Amygdala (tissue), 56 donors: ENCODE measurements around the gene ADGRL4.
"Not testable (repeated sequence)": the region's sequence is repeated elsewhere in the genome, so short reads cannot be mapped to it uniquely, and the experiment has no call there.

Experiments used
- DNase-seq, 56 donors: peaks; one replicate each; lab custom pipeline; 2025; lab: John Stamatoyannopoulos, UW

Gene ADGRL4

GRCh38 chr1:78919150-78919549 is 87.4 kb downstream of the ADGRL4 start:
- no peak for DNase-seq

GRCh38 chr1:78918157-78918556 is 88.4 kb downstream of the ADGRL4 start:
- no peak for DNase-seq

GRCh38 chr1:78916986-78917385 is 89.5 kb downstream of the ADGRL4 start:
- no peak for DNase-seq

GRCh38 chr1:78913950-78914349 is 92.6 kb downstream of the ADGRL4 start:
- DNase-seq = no peak

- DNase-seq = no peak
These were observed 94.3 kb downstream of the ADGRL4 start for GRCh38 chr1:78911956-78912880.

- no peak for DNase-seq
These were observed 103.9 kb downstream of the ADGRL4 start for GRCh38 chr1:78902641-78903040.

- no peak for DNase-seq
These were observed 111.7 kb downstream of the ADGRL4 start for GRCh38 chr1:78894811-78895210.

- no peak for DNase-seq
These were observed 114.2 kb downstream of the ADGRL4 start for GRCh38 chr1:78892260-78892840.

GRCh38 chr1:78887458-78887857 is 119.1 kb downstream of the ADGRL4 start:
- DNase-seq = no peak

GRCh38 chr1:78884685-78885452 is 121.7 kb downstream of the ADGRL4 start:
- no peak for DNase-seq

- no peak for DNase-seq
These were observed 126.3 kb downstream of the ADGRL4 start for GRCh38 chr1:78880223-78880622.

GRCh38 chr1:78875986-78876385 is 130.5 kb downstream of the ADGRL4 start:
- DNase-seq = not testable (repeated sequence)

- not testable (repeated sequence) for DNase-seq
These were observed 133.7 kb downstream of the ADGRL4 start for GRCh38 chr1:78872801-78873200.

- no peak for DNase-seq
These were observed 135.3 kb downstream of the ADGRL4 start for GRCh38 chr1:78871249-78871648.

- no peak for DNase-seq
These were observed 137.4 kb downstream of the ADGRL4 start for GRCh38 chr1:78869136-78869535.

- DNase-seq = no peak
These were observed 142.4 kb downstream of the ADGRL4 start for GRCh38 chr1:78864175-78864574.

GRCh38 chr1:78856096-78856495 is 150.4 kb downstream of the ADGRL4 start:
- DNase-seq = no peak

- no peak for DNase-seq
These were observed 151.3 kb downstream of the ADGRL4 start for GRCh38 chr1:78855258-78855657.

GRCh38 chr1:78854556-78854955 is 152.0 kb downstream of the ADGRL4 start:
- no peak for DNase-seq

GRCh38 chr1:78843546-78843945 is 163.0 kb downstream of the ADGRL4 start:
- no peak for DNase-seq

- no peak for DNase-seq
These were observed 163.4 kb downstream of the ADGRL4 start for GRCh38 chr1:78843111-78843510.
